Measurements from ENCODE around the gene KCNT1.

Gene KCNT1

GRCh38 chr9:135704483-135704882 lies 2.5 kb downstream of the KCNT1 start:
- no peak for DNase-seq (ENCODE audit: low read depth)
- no peak overlapping the region for H3K4me3 ChIP-seq (ENCODE audit: low read depth, low read length)
- TF ChIP-seq CTCF (IDR thresholded peaks at IDR 0.05; ENCODE audit: control insufficient read depth, extremely low read depth, insufficient read depth), result no peak

GRCh38 chr9:135705376-135705775 lies 3.4 kb downstream of the KCNT1 start:
- no peak for DNase-seq (ENCODE audit: low read depth)
- no peak overlapping the region for H3K4me3 ChIP-seq (ENCODE audit: low read depth, low read length)
- no peak for TF ChIP-seq CTCF (IDR thresholded peaks at IDR 0.05; ENCODE audit: control insufficient read depth, extremely low read depth, insufficient read depth)

- TF ChIP-seq CTCF (IDR thresholded peaks at IDR 0.05; ENCODE audit: control insufficient read depth, extremely low read depth, insufficient read depth), result no peak
- no peak for DNase-seq (ENCODE audit: low read depth)
- no peak overlapping the region for H3K4me3 ChIP-seq (ENCODE audit: low read depth, low read length)
These were observed 4.3 kb downstream of the KCNT1 start for GRCh38 chr9:135706288-135706687.

GRCh38 chr9:135707252-135708138 lies 5.5 kb downstream of the KCNT1 start:
- no peak overlapping the region for H3K4me3 ChIP-seq (ENCODE audit: low read depth, low read length)

GRCh38 chr9:135708164-135708563 lies 6.2 kb downstream of the KCNT1 start:
- TF ChIP-seq CTCF (IDR thresholded peaks at IDR 0.05; ENCODE audit: control insufficient read depth, extremely low read depth, insufficient read depth), result no peak
- no peak for DNase-seq (ENCODE audit: low read depth)
- no peak overlapping the region for H3K4me3 ChIP-seq (ENCODE audit: low read depth, low read length)

More at GRCh38 chr9:135707252-135708138, 5.5 kb downstream of the KCNT1 start:
- TF ChIP-seq CTCF (IDR thresholded peaks at IDR 0.05; ENCODE audit: control insufficient read depth, extremely low read depth, insufficient read depth), result no peak
- DNase-seq (ENCODE audit: low read depth), result no peak

- TF ChIP-seq CTCF (IDR thresholded peaks at IDR 0.05; ENCODE audit: control insufficient read depth, extremely low read depth, insufficient read depth), result no peak
- H3K4me3 ChIP-seq (ENCODE audit: low read depth, low read length), result no peak overlapping the region
- no peak for DNase-seq (ENCODE audit: low read depth)
These were observed 9.4 kb downstream of the KCNT1 start for GRCh38 chr9:135711391-135711790.

- no peak for DNase-seq (ENCODE audit: low read depth)
- no peak for TF ChIP-seq CTCF (IDR thresholded peaks at IDR 0.05; ENCODE audit: control insufficient read depth, extremely low read depth, insufficient read depth)
- no peak overlapping the region for H3K4me3 ChIP-seq (ENCODE audit: low read depth, low read length)
These were observed 9.9 kb downstream of the KCNT1 start for GRCh38 chr9:135711881-135712280.

Data from LNCaP clone FGC (cell line).